Stimulated activated CD8-positive, alpha-beta memory T cell treated with anti-CD3 and anti-CD28 coated beads, Interleukin-2, amount 100 ng/mL, for 48 hours (primary cell): Measurements from ENCODE around the gene PDE3B.
"Not testable (repeated sequence)": the region's sequence is repeated elsewhere in the genome, so short reads cannot be mapped to it uniquely, and the experiment has no call there.

Source experiments
- DNase-seq, 2 donors: peaks; one replicate each; pipeline ENCODE4 v3.0.0-alpha.2; 2020; ENCODE audit warnings: low read depth in 2 of 2

Gene PDE3B

DNA sequence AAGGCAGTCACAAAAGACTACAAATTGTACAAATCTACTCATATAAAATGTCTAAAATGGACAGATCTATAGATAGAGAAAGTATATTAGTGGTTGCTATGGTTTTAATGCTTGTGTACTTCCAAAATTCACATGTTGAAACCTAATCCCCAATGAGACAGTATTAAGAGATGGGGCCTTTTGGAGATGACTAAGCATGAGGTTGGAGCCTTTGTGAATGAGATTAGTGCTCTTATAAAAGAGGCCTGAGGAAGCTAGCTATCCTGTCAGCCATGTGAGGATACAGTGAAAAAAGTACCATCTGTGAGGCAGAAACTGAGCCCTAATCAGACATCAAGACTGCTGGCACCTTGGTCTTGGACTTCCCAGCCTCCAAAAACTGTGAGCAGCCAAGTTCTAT, 165.9 kb downstream of the PDE3B start:
- no peak for DNase-seq

- no peak for DNase-seq
These were observed 169.2 kb downstream of the PDE3B start for GRCh38 chr11:14812757-14813156.

DNA sequence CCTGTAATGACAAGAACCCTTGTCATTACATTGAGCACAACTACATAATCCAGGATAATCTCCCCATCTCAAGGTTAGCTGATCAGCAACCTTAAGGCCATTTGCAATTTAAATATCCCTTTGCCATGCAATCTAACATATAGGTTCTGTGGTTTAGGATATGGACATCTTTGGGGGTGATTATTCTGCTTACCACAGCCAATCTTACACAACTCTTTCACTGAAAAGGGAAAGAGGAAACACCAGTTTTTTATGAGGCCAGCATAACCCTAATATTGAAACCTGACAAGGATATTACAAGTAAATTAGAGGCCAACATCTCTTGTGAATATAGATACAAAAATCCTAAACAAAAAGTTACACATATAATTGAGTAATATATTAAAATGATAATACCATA, 169.9 kb downstream of the PDE3B start:
- no peak for DNase-seq

DNA sequence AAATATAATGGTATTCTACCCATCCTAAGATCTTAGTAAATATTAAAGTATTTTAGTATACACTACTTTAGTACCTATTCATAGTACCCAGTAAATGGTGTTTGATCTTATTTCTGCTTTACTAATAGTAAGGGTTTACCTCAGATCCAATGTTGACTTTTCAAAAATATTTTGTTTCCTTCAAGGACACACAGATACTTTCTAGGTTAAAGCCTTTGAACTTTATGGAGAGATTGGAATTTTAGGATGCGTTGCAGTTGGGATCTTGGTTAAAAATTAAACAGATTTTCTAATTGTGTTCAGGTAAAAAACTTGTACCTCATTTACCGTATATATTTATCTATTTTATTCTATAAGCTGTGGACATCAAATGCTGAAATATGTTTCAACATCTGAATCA, 175.2 kb downstream of the PDE3B start:
- DNase-seq: no peak

DNA sequence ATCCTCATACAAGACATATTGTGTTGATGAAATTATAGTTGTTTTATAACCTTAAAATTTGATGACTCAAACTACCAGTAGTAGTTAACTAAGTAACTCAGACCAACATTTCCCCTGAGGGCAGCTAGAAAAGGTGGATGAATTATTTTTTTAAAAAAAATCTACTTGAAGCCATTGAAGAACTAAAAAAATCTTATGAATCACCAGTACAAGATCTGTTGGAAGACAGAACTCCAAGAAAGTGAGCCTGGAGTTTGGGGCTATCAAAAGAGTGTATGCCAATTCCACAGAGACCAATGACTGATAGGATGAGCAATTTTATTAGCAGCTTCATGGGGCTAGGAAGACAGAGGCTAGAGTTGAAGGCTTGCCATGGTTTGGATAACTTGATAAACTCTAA, 176.0 kb downstream of the PDE3B start:
- DNase-seq: no peak

DNA sequence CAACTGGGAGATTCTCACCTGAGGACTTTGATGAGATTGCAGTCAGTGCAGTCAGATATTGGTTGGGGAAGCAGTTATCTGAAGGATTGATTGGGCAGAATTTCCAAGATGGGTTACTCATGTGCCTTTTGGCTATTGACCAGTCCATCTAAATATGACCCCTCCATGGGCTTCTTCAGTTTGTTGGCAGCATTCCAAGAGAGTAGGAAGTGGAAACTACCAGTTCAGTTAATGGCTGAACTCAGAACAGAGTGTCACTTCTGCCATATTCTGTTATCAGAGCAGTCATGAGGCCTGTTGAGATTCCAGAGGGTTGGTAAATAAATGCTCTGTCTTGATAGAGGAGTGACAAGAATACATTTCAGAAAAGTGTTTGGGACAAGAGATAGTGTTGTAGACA, 177.4 kb downstream of the PDE3B start:
- no peak for DNase-seq

DNA sequence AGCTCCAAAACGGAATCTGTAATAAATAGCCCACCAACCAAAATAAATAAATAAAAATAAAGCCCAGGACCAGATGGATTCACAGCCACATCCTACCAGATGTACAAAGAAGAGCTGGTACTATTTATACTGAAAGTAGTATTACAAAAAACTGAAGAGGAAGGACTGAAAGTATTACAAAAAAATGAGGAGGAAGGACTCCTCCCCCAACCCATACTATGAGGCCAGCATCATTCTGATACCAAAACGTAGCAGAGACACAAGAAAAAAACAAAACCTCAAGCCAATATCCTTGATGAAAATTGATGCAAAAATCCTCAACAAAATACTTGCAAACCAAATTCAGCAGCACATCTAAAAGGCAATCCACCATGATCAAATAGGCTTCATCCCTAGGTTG, 183.0 kb downstream of the PDE3B start:
- DNase-seq: no peak

- DNase-seq: no peak
These were observed 192.2 kb downstream of the PDE3B start for GRCh38 chr11:14835496-14836492.

- DNase-seq: no peak
These were observed 198.4 kb downstream of the PDE3B start for GRCh38 chr11:14842002-14842401.

DNA sequence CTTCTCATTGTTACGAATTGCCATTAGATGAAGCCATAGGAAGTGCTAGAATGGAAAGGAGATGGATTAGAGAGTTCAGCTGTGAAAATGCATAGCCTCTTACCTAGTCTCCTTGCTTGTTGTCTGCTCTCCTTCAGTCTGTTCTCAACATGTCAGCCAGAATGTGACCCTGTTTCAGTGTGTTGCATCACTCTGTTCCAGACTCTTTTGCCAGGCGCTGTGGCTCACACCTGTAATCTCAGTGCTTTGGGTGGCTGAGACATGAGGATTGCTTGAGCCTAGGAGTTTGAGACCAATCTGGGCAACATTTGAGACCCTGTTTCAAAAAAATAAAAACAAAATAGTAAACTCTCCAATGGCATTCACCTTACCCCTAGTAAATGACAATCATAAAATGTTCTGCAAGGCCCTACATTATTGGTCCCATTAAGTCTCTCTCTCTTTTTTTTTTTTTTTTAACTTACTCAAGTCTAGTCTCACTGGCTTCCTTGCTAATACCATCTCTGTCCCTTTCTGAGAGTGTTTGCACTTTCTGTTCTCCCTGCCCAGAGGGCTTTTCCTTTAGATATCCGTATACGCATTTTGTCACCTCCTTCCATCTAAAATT, 209.1 kb downstream of the PDE3B start:
- DNase-seq: no peak

DNA sequence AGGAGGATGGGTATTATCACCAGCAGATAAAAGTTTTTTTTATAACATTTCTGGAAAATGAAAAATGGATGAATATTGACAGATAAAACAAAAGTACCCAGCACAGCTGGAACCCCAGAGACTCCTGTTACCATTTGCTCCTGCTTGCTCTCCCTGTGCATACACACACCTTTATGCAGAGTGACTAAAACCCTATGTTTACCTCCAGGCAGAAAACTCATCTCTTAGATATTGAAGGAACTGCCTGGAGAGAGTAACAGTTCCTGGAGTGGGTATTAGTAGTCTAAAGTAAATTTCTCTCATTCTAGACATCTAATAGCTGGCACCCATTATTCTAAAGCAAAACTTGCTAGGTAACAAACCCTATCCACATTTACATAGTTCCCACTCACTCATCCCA, 210.5 kb downstream of the PDE3B start:
- DNase-seq: no peak

DNA sequence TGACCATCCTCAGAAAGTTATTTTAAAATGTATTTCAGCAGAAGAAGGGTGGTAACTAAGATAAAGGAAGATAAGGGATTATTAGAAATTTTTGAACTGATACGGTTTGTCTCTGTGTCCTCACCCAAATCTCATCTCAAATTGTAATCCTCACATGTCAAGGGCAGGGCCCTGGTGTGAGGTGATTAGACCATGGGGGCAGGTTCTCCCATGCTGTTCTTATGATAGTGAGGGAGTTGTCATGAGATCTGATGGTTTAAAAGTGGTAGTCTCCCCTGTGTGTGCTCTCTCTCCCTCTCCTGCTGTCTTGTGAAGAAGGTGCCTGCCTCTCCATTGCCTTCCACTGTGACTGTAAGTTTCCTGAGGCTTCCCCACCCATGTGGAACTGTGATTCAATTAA, 212.3 kb downstream of the PDE3B start:
- DNase-seq: no peak

DNA sequence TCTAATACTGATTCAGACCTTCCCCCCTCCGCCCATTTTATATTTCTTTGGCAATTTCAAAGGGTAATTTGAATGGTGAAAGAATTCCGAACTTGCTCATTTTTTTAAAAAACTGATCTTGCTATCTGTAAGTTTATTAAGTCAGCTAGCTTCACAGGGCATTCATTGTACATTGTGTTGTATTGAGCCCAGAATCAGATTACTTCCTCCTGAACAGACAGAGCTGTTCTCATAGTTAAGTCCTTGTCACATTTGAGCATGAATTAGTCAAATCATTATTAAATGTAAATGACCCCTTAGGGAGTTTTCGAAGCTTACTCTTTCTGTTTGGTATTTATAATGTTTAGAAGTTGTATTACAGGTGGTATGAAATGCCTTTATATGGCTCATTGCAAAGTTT, 214.0 kb downstream of the PDE3B start:
- DNase-seq: no peak

DNA sequence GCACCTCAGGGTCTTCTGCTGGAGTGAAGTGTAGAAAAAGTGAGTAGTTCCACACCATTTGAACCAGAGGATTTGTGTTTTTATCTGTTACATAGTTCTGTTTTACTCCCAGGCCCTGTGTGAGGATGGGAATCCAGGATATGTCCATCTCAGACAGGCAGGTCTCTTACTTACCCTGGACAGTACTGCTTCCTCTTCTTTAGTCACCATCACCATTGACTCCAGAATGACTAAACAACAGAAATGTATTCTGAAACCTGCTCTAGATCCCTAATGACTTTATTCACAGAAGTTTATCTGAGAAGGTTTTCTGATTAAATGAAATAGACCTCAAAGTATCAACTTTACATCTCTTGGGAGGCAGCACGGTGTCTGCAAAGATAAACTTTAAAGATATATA, 214.8 kb downstream of the PDE3B start:
- no peak for DNase-seq

GRCh38 chr11:14860511-14860910, 216.9 kb downstream of the PDE3B start:
- DNase-seq: no peak

- DNase-seq: no peak
These were observed 218.1 kb downstream of the PDE3B start for GRCh38 chr11:14861680-14862079.

- DNase-seq: not testable (repeated sequence)
These were observed 220.2 kb downstream of the PDE3B start for GRCh38 chr11:14863775-14864174.

GRCh38 chr11:14872032-14872431, 228.4 kb downstream of the PDE3B start:
- DNase-seq: no peak

DNA sequence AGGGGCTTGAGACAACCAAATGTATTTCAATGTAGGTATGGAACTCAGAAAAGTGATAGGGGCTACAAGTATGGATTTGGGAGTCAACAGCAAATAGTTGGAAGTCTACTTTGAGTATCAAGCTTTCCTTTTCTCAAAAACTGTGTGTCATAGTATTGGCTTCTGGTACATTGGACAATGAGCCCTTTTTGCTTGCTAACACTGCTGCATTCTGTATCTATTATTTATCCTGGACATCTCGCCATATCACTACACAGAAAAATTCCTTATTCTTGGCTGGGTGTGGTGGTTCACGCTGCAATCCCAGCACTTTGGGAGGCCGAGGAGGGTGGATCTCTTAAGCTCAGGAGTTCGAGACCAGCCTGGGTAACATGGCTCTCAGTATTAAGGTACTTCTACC, 230.0 kb downstream of the PDE3B start:
- no peak for DNase-seq

GRCh38 chr11:14875163-14875562, 231.6 kb downstream of the PDE3B start:
- DNase-seq: no peak

DNA sequence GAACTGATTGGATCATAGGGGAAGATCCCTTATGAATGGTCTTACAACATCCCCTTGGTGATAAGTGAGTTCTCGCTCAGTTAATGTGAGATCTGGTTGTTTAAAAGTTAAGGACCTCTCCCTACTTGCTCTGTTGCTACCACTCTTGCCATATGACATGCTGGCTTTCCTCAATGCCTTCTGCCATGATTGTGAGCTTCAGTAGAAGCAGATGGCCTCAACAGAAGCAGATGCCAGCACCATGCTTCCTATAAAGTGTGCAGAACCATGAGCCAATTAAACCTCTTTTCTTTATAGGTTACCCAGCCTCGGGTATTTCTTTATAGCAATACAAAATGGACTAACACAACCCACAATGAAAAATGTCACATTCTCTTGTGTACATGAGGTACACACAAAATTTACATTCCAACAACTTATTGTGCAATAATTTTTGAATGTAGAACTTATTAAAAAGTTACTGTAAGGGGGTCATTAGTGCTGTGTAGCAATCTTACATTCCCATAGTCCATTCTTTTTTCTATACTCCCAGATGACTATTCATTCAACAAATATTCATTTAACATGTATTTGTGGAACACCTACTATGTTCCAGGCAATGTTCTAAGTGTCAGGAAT, 238.1 kb downstream of the PDE3B start:
- no peak for DNase-seq

- DNase-seq: no peak
These were observed 238.6 kb downstream of the PDE3B start for GRCh38 chr11:14882196-14882595.

- not testable (repeated sequence) for DNase-seq
These were observed 240.1 kb downstream of the PDE3B start for GRCh38 chr11:14883683-14884082.
